Measurements from ENCODE around the gene DAAM2.

DAAM2 gene

GRCh38 chr6:39801456-39802251, 9.5 kb downstream of the DAAM2 start:
- peak overlapping the region; percentile 16 for H3K23ac ChIP-seq (ENCODE audit: low read depth, low read length, poor library complexity)
- H3K4ac ChIP-seq (ENCODE audit: low read length) = no peak overlapping the region
- no peaks in the 10 kb centered on the region for H3K9me3 ChIP-seq (replicated peaks in 1 of 2; ENCODE audit: control insufficient read depth in 2 of 2, insufficient read depth in 1 of 2, low read depth in 1 of 2, low read length in 2 of 2)
- no peak overlapping the region for H3K18ac ChIP-seq (ENCODE audit: low read length)
- H3K27ac ChIP-seq (replicated peaks; ENCODE audit: low read length) = no peak overlapping the region
- H2BK5ac ChIP-seq (ENCODE audit: low read length) = no peak overlapping the region
- WGBS, 2 donors (ENCODE audit: extremely low coverage in 2 of 2, insufficient read length in 2 of 2, insufficient replicate concordance in 1 of 2) = no CpG with 5 or more reads among the region's 11 CpGs
- no peak overlapping the region for H3K9ac ChIP-seq (ENCODE audit: low read depth, low read length, poor library complexity)
- no peak overlapping the region for H2BK12ac ChIP-seq (ENCODE audit: low read length)
- no peak overlapping the region for H3K4me3 ChIP-seq (ENCODE audit: low read length in 2 of 2)
- H2AK5ac ChIP-seq (ENCODE audit: low read depth, low read length) = no peak overlapping the region
- H3K14ac ChIP-seq (ENCODE audit: low read length) = no peak overlapping the region
- no peaks in the 10 kb centered on the region for H3K79me1 ChIP-seq (ENCODE audit: low read depth, low read length)
- H2BK15ac ChIP-seq (ENCODE audit: low read length) = no peak overlapping the region
- H4K91ac ChIP-seq (ENCODE audit: low read depth, low read length, poor library complexity) = no peak overlapping the region
- no peaks in the 10 kb centered on the region for H3K36me3 ChIP-seq (replicated peaks in 1 of 2; ENCODE audit: control insufficient read depth in 2 of 2, insufficient read depth in 2 of 2, low read length in 2 of 2)
- H3K27me3 ChIP-seq (ENCODE audit: control insufficient read depth in 3 of 3, insufficient read depth in 3 of 3, low read depth in 1 of 3, low read length in 3 of 3) = peaks cover 0 to 6% (median 0%) of the 10 kb centered on the region in 3 experiments
- H4K8ac ChIP-seq (ENCODE audit: low read depth, low read length) = no peak overlapping the region
- H3K4me2 ChIP-seq (ENCODE audit: insufficient read depth, low read length, poor library complexity, severe bottlenecking) = no peak overlapping the region
- H2BK120ac ChIP-seq (ENCODE audit: low read depth, low read length) = no peak overlapping the region
- DNase-seq (ENCODE audit: low spot score) = no peak
- peaks cover 0 to 9% of the 10 kb centered on the region in 2 donors for H3K4me1 ChIP-seq (ENCODE audit: control insufficient read depth in 2 of 2, insufficient read depth in 1 of 2, low read depth in 1 of 2, low read length in 2 of 2)
- H2AFZ ChIP-seq (ENCODE audit: low read length) = no peak overlapping the region

- Histone ChIP-seq H2AK5ac (ENCODE audit: low read depth, low read length) (no peak overlapping the region), H3K27me3 (ENCODE audit: control insufficient read depth in 3 of 3, insufficient read depth in 3 of 3, low read depth in 1 of 3, low read length in 3 of 3) (peaks cover 0 to 6% (median 0%) of the 10 kb centered on the region in 3 experiments), H3K36me3 (replicated peaks in 1 of 2; ENCODE audit: control insufficient read depth in 2 of 2, insufficient read depth in 2 of 2, low read length in 2 of 2) (no peaks in the 10 kb centered on the region), H2BK120ac (ENCODE audit: low read depth, low read length) (no peak overlapping the region), H3K9me3 (replicated peaks in 1 of 2; ENCODE audit: control insufficient read depth in 2 of 2, insufficient read depth in 1 of 2, low read depth in 1 of 2, low read length in 2 of 2) (no peaks in the 10 kb centered on the region), H3K4me1 (ENCODE audit: control insufficient read depth in 2 of 2, insufficient read depth in 1 of 2, low read depth in 1 of 2, low read length in 2 of 2) (peaks cover 0 to 9% of the 10 kb centered on the region in 2 donors), H2BK15ac (ENCODE audit: low read length) (no peak overlapping the region), H3K79me1 (ENCODE audit: low read depth, low read length) (no peaks in the 10 kb centered on the region), H4K8ac (ENCODE audit: low read depth, low read length) (no peak overlapping the region), H2BK12ac (ENCODE audit: low read length) (no peak overlapping the region), H2BK5ac (ENCODE audit: low read length) (no peak overlapping the region), H3K4ac (ENCODE audit: low read length) (no peak overlapping the region), H3K9ac (ENCODE audit: low read depth, low read length, poor library complexity) (no peak overlapping the region), H3K27ac (replicated peaks; ENCODE audit: low read length) (no peak overlapping the region), H3K18ac (ENCODE audit: low read length) (no peak overlapping the region), H3K4me3 (ENCODE audit: low read length in 2 of 2) (no peak overlapping the region), H2AFZ (ENCODE audit: low read length) (no peak overlapping the region), H3K4me2 (ENCODE audit: insufficient read depth, low read length, poor library complexity, severe bottlenecking) (no peak overlapping the region), H4K91ac (ENCODE audit: low read depth, low read length, poor library complexity) (no peak overlapping the region), H3K23ac (ENCODE audit: low read depth, low read length, poor library complexity) (no peak overlapping the region), H3K14ac (ENCODE audit: low read length) (no peak overlapping the region)
- DNase-seq (ENCODE audit: low spot score) = no peak
- WGBS, 2 donors (ENCODE audit: extremely low coverage in 2 of 2, insufficient read length in 2 of 2, insufficient replicate concordance in 1 of 2) = no CpG with 5 or more reads among the region's 3 CpGs
These were observed 11.7 kb downstream of the DAAM2 start for GRCh38 chr6:39803872-39804271.

- H3K79me1 ChIP-seq (ENCODE audit: low read depth, low read length) = no peaks in the 10 kb centered on the region
- no peak for DNase-seq (ENCODE audit: low spot score)
- peaks cover 0 to 6% (median 0%) of the 10 kb centered on the region in 3 experiments for H3K27me3 ChIP-seq (ENCODE audit: control insufficient read depth in 3 of 3, insufficient read depth in 3 of 3, low read depth in 1 of 3, low read length in 3 of 3)
- H3K4ac ChIP-seq (ENCODE audit: low read length) = no peak overlapping the region
- H3K18ac ChIP-seq (ENCODE audit: low read length) = no peak overlapping the region
- H2BK120ac ChIP-seq (ENCODE audit: low read depth, low read length) = no peak overlapping the region
- no peaks in the 10 kb centered on the region for H3K9me3 ChIP-seq (replicated peaks in 1 of 2; ENCODE audit: control insufficient read depth in 2 of 2, insufficient read depth in 1 of 2, low read depth in 1 of 2, low read length in 2 of 2)
- no peak overlapping the region for H3K14ac ChIP-seq (ENCODE audit: low read length)
- H2BK15ac ChIP-seq (ENCODE audit: low read length) = no peak overlapping the region
- H3K4me2 ChIP-seq (ENCODE audit: insufficient read depth, low read length, poor library complexity, severe bottlenecking) = no peak overlapping the region
- no peak overlapping the region for H3K27ac ChIP-seq (replicated peaks; ENCODE audit: low read length)
- no peak overlapping the region for H2AFZ ChIP-seq (ENCODE audit: low read length)
- H3K4me1 ChIP-seq (ENCODE audit: control insufficient read depth in 2 of 2, insufficient read depth in 1 of 2, low read depth in 1 of 2, low read length in 2 of 2) = peaks cover 0 to 9% of the 10 kb centered on the region in 2 donors
- no peak overlapping the region for H3K4me3 ChIP-seq (ENCODE audit: low read length in 2 of 2)
- H3K9ac ChIP-seq (ENCODE audit: low read depth, low read length, poor library complexity) = no peak overlapping the region
- no peak overlapping the region for H2AK5ac ChIP-seq (ENCODE audit: low read depth, low read length)
- H4K8ac ChIP-seq (ENCODE audit: low read depth, low read length) = no peak overlapping the region
- no peak overlapping the region for H4K91ac ChIP-seq (ENCODE audit: low read depth, low read length, poor library complexity)
- no CpG with 5 or more reads among the region's 5 CpGs for WGBS, 2 donors (ENCODE audit: extremely low coverage in 2 of 2, insufficient read length in 2 of 2, insufficient replicate concordance in 1 of 2)
- no peak overlapping the region for H2BK5ac ChIP-seq (ENCODE audit: low read length)
- H2BK12ac ChIP-seq (ENCODE audit: low read length) = no peak overlapping the region
- H3K23ac ChIP-seq (ENCODE audit: low read depth, low read length, poor library complexity) = no peak overlapping the region
- H3K36me3 ChIP-seq (replicated peaks in 1 of 2; ENCODE audit: control insufficient read depth in 2 of 2, insufficient read depth in 2 of 2, low read length in 2 of 2) = no peaks in the 10 kb centered on the region
These were observed 12.4 kb downstream of the DAAM2 start for GRCh38 chr6:39804466-39805065.

- Histone ChIP-seq H3K9me3 (replicated peaks in 1 of 2; ENCODE audit: control insufficient read depth in 2 of 2, insufficient read depth in 1 of 2, low read depth in 1 of 2, low read length in 2 of 2) (no peaks in the 10 kb centered on the region), H3K23ac (ENCODE audit: low read depth, low read length, poor library complexity) (no peak overlapping the region), H3K18ac (ENCODE audit: low read length) (no peak overlapping the region), H2AFZ (ENCODE audit: low read length) (no peak overlapping the region), H3K27me3 (ENCODE audit: control insufficient read depth in 3 of 3, insufficient read depth in 3 of 3, low read depth in 1 of 3, low read length in 3 of 3) (peaks cover 0 to 3% (median 0%) of the 10 kb centered on the region in 3 experiments), H2BK12ac (ENCODE audit: low read length) (no peak overlapping the region), H2BK15ac (ENCODE audit: low read length) (no peak overlapping the region), H4K91ac (ENCODE audit: low read depth, low read length, poor library complexity) (no peak overlapping the region), H3K36me3 (replicated peaks in 1 of 2; ENCODE audit: control insufficient read depth in 2 of 2, insufficient read depth in 2 of 2, low read length in 2 of 2) (no peaks in the 10 kb centered on the region), H3K4me3 (ENCODE audit: low read length in 2 of 2) (no peak overlapping the region), H2BK5ac (ENCODE audit: low read length) (no peak overlapping the region), H3K4ac (ENCODE audit: low read length) (no peak overlapping the region), H2AK5ac (ENCODE audit: low read depth, low read length) (no peak overlapping the region), H2BK120ac (ENCODE audit: low read depth, low read length) (no peak overlapping the region), H3K14ac (ENCODE audit: low read length) (no peak overlapping the region), H3K4me1 (ENCODE audit: control insufficient read depth in 2 of 2, insufficient read depth in 1 of 2, low read depth in 1 of 2, low read length in 2 of 2) (peaks cover 0 to 10% of the 10 kb centered on the region in 2 donors), H3K79me1 (ENCODE audit: low read depth, low read length) (no peaks in the 10 kb centered on the region), H3K9ac (ENCODE audit: low read depth, low read length, poor library complexity) (no peak overlapping the region), H3K4me2 (ENCODE audit: insufficient read depth, low read length, poor library complexity, severe bottlenecking) (no peak overlapping the region), H3K27ac (replicated peaks; ENCODE audit: low read length) (no peak overlapping the region), H4K8ac (ENCODE audit: low read depth, low read length) (no peak overlapping the region)
- WGBS, 2 donors (ENCODE audit: extremely low coverage in 2 of 2, insufficient read length in 2 of 2, insufficient replicate concordance in 1 of 2) = no CpG with 5 or more reads among the region's 1 CpG
- no peak for DNase-seq (ENCODE audit: low spot score)
These were observed 14.1 kb downstream of the DAAM2 start for GRCh38 chr6:39806278-39806677.

Data from neuronal stem cell (in vitro differentiated cells).